Renal pelvis (tissue), 4 donors: Measurements from ENCODE around the gene PSEN2. TPM values are rescaled to one million over a fixed set of nuclear protein-coding genes. Genes with fewer than 3 reads are reported as not detected.

Experiments
- DNase-seq: peaks from one replicate; pipeline ENCODE4 v3.0.0-alpha.2; 2013
- polyA plus RNA-seq, 3 donors: library from polyadenylated mRNA; unstranded; fragments of 120-200 nt; gene quantifications; one replicate each; pipeline ENCODE4 v1.2.1, GENCODE V29; 2013; ENCODE audit not compliant: insufficient read length in 3 of 3

PSEN2 gene
- polyA plus RNA-seq, 3 donors: 15.7 to 20.8 (median 20.3) TPM

GRCh38 chr1:226862890-226863289 is 7.5 kb upstream of the PSEN2 start:
- DNase-seq: no peak

GRCh38 chr1:226863446-226863845 is 7.0 kb upstream of the PSEN2 start:
- no peak for DNase-seq

- no peak for DNase-seq
Observed at GRCh38 chr1:226864311-226864710, 6.1 kb upstream of the PSEN2 start.

GRCh38 chr1:226865590-226865989 is 4.8 kb upstream of the PSEN2 start:
- no peak for DNase-seq

- no peak for DNase-seq
Observed at GRCh38 chr1:226867461-226868054, 2.9 kb upstream of the PSEN2 start.

- DNase-seq: no peak
Observed at GRCh38 chr1:226868726-226869125, 1.7 kb upstream of the PSEN2 start.

GRCh38 chr1:226870026-226870400 is 403 bp upstream of the PSEN2 start:
- DNase-seq: no peak

- DNase-seq: no peak
Observed at GRCh38 chr1:226871636-226872327, 1.4 kb downstream of the PSEN2 start.

GRCh38 chr1:226872437-226872836 is 2.0 kb downstream of the PSEN2 start:
- no peak for DNase-seq

- DNase-seq: no peak
Observed at GRCh38 chr1:226873771-226874578, 3.6 kb downstream of the PSEN2 start.

GRCh38 chr1:226874579-226875425 is 4.4 kb downstream of the PSEN2 start:
- no peak for DNase-seq

- DNase-seq: no peak
Observed at GRCh38 chr1:226875641-226876295, 5.4 kb downstream of the PSEN2 start.

GRCh38 chr1:226877669-226878068 is 7.3 kb downstream of the PSEN2 start:
- no peak for DNase-seq

GRCh38 chr1:226880372-226881287 is 10.2 kb downstream of the PSEN2 start:
- DNase-seq: no peak

- no peak for DNase-seq
Observed at GRCh38 chr1:226881515-226882185, 11.2 kb downstream of the PSEN2 start.

GRCh38 chr1:226882187-226882586 is 11.8 kb downstream of the PSEN2 start:
- no peak for DNase-seq

- DNase-seq: no peak
Observed at GRCh38 chr1:226882631-226883409, 12.4 kb downstream of the PSEN2 start.

- no peak for DNase-seq
Observed at GRCh38 chr1:226883630-226884029, 13.2 kb downstream of the PSEN2 start.

- no peak for DNase-seq
Observed at GRCh38 chr1:226884116-226884625, 13.8 kb downstream of the PSEN2 start.
